Suppressor macrophage (primary cell): ENCODE results near the gene PCDHGA2.
"Not testable (repeated sequence)": the region's sequence is repeated elsewhere in the genome, so short reads cannot be mapped to it uniquely, and the experiment has no call there.

Source experiments
- DNase-seq, 4 experiments: peaks; one replicate each; pipeline ENCODE4 v3.0.0-alpha.2; 2020 to 2022

Gene PCDHGA2

GRCh38 chr5:141349917-141350619 is 11.5 kb downstream of the PCDHGA2 start, which contains the start of gene PCDHGB1:
Gene PCDHGB1, plus strand, starts transcription at chr5:141350099. Its CDS starts 162 bp downstream, at chr5:141350261.
- peak; percentile 5 to 50 (median 26) for DNase-seq

GRCh38 chr5:141351591-141351990 is 13.0 kb downstream of the PCDHGA2 start:
- DNase-seq, result no peak

- DNase-seq, result no peak
These were observed 16.4 kb downstream of the PCDHGA2 start, which contains the start of gene PCDHGA4 for GRCh38 chr5:141354900-141355469. Gene PCDHGA4, plus strand, starts transcription at chr5:141355021. Its CDS starts 87 bp downstream, at chr5:141355108.

- no peak for DNase-seq
These were observed 17.1 kb downstream of the PCDHGA2 start for GRCh38 chr5:141355641-141356040.

- no peak for DNase-seq
These were observed 17.6 kb downstream of the PCDHGA2 start for GRCh38 chr5:141356133-141356532.

GRCh38 chr5:141356950-141357349 is 18.4 kb downstream of the PCDHGA2 start:
- DNase-seq, result no peak

- DNase-seq, result peak; percentile 18 to 39 (median 31)
These were observed 21.3 kb downstream of the PCDHGA2 start, which contains the start of gene PCDHGB2 for GRCh38 chr5:141359790-141360426. Gene PCDHGB2, plus strand, starts transcription at chr5:141359994. Its CDS starts 142 bp downstream, at chr5:141360136.

- no peak for DNase-seq
These were observed 22.1 kb downstream of the PCDHGA2 start for GRCh38 chr5:141360685-141361084.

- DNase-seq, result no peak
These were observed 24.2 kb downstream of the PCDHGA2 start for GRCh38 chr5:141362719-141363118.

GRCh38 chr5:141363952-141364660 is 25.5 kb downstream of the PCDHGA2 start, which contains the start of gene PCDHGA5:
Gene PCDHGA5, plus strand, starts transcription at chr5:141364162. Its CDS starts 169 bp downstream, at chr5:141364331.
- no peak for DNase-seq

- DNase-seq, result no peak
These were observed 27.7 kb downstream of the PCDHGA2 start for GRCh38 chr5:141366016-141366896.

GRCh38 chr5:141369994-141370848 is 31.7 kb downstream of the PCDHGA2 start, which contains the start of gene PCDHGB3:
Gene PCDHGB3, plus strand, starts transcription at chr5:141370242. Its CDS starts 153 bp downstream, at chr5:141370395.
- peak; percentile 11 to 64 (median 43) for DNase-seq

GRCh38 chr5:141371572-141372475 is 33.3 kb downstream of the PCDHGA2 start:
- no peak for DNase-seq

GRCh38 chr5:141373673-141374317 is 35.2 kb downstream of the PCDHGA2 start, which contains the start of gene PCDHGA6:
Gene PCDHGA6, plus strand, starts transcription at chr5:141373891. Its CDS starts 193 bp downstream, at chr5:141374084.
- DNase-seq, result peak in 1 of 4 experiments; percentile 18

GRCh38 chr5:141374627-141375026 is 36.1 kb downstream of the PCDHGA2 start:
- no peak for DNase-seq

GRCh38 chr5:141375444-141376155 is 37.0 kb downstream of the PCDHGA2 start:
- DNase-seq, result not testable (repeated sequence)

- DNase-seq, result no peak
These were observed 44.1 kb downstream of the PCDHGA2 start, which contains the start of gene PCDHGA7 for GRCh38 chr5:141382469-141383294. Gene PCDHGA7, plus strand, starts transcription at chr5:141382742. Its CDS starts 158 bp downstream, at chr5:141382900.
